GM21619 (cell line): ENCODE measurements around the gene RAB3GAP2.
"Not testable (repeated sequence)": the region's sequence is repeated elsewhere in the genome, so short reads cannot be mapped to it uniquely, and the experiment has no call there.

Experiments
- ATAC-seq: cut with Tn5 transposase; IDR thresholded peaks from one replicate; pipeline ENCODE4 v1.9.1; 2021; ENCODE audit not compliant: unreplicated experiment

The RAB3GAP2 gene

GRCh38 chr1:220239966-220240365 lies 32.3 kb downstream of the RAB3GAP2 start:
- ATAC-seq = no peak

GRCh38 chr1:220239213-220239612 lies 33.0 kb downstream of the RAB3GAP2 start:
- no peak for ATAC-seq

GRCh38 chr1:220236278-220236677 lies 36.0 kb downstream of the RAB3GAP2 start:
- ATAC-seq = not testable (repeated sequence)

- ATAC-seq = no peak
These were observed 36.8 kb downstream of the RAB3GAP2 start for GRCh38 chr1:220235462-220235861.

GRCh38 chr1:220233927-220234326 lies 38.3 kb downstream of the RAB3GAP2 start:
- no peak for ATAC-seq

GRCh38 chr1:220229771-220230170 lies 42.5 kb downstream of the RAB3GAP2 start:
- no peak for ATAC-seq

- no peak for ATAC-seq
These were observed 44.9 kb downstream of the RAB3GAP2 start for GRCh38 chr1:220227393-220227792.

GRCh38 chr1:220226752-220227151 lies 45.5 kb downstream of the RAB3GAP2 start:
- no peak for ATAC-seq

GRCh38 chr1:220225957-220226356 lies 46.3 kb downstream of the RAB3GAP2 start:
- no peak for ATAC-seq

- no peak for ATAC-seq
These were observed 47.6 kb downstream of the RAB3GAP2 start for GRCh38 chr1:220224611-220225124.

GRCh38 chr1:220224033-220224432 lies 48.2 kb downstream of the RAB3GAP2 start:
- ATAC-seq = no peak

- ATAC-seq = no peak
These were observed 49.3 kb downstream of the RAB3GAP2 start for GRCh38 chr1:220222939-220223338.

- ATAC-seq = no peak
These were observed 50.6 kb downstream of the RAB3GAP2 start for GRCh38 chr1:220221670-220222069.

- ATAC-seq = no peak
These were observed 51.0 kb downstream of the RAB3GAP2 start for GRCh38 chr1:220221269-220221668.

- ATAC-seq = peak; percentile 7
These were observed 51.6 kb downstream of the RAB3GAP2 start for GRCh38 chr1:220220699-220221040.

- ATAC-seq = peak; percentile 45
These were observed 52.2 kb downstream of the RAB3GAP2 start for GRCh38 chr1:220219865-220220698.

GRCh38 chr1:220219136-220219442 lies 53.2 kb downstream of the RAB3GAP2 start:
- no peak for ATAC-seq

GRCh38 chr1:220218397-220219135 lies 53.7 kb downstream of the RAB3GAP2 start:
- ATAC-seq = peak; percentile 47

- no peak for ATAC-seq
These were observed 54.8 kb downstream of the RAB3GAP2 start for GRCh38 chr1:220217383-220217988.

- ATAC-seq = no peak
These were observed 58.8 kb downstream of the RAB3GAP2 start for GRCh38 chr1:220213382-220213983.

- ATAC-seq = no peak
These were observed 64.8 kb downstream of the RAB3GAP2 start for GRCh38 chr1:220207411-220207810.
